Measurements from ENCODE around the gene ZNF282. TPM values are rescaled to one million over a fixed set of nuclear protein-coding genes. Genes with fewer than 3 reads are reported as not detected.
"Not testable (repeated sequence)": the region's sequence is repeated elsewhere in the genome, so short reads cannot be mapped to it uniquely, and the experiment has no call there.

ZNF282 gene
- total RNA-seq, 1 donor from 2014 or later: 118 TPM

- Mint-ChIP-seq H3K27me3 (ENCODE audit: low read depth) (no peaks in the 10 kb centered on the region), H3K4me1 (ENCODE audit: low read depth) (peaks cover 1% of the 10 kb centered on the region), H3K36me3 (ENCODE audit: low read depth) (peaks cover 73% of the 10 kb centered on the region), H3K4me3 (ENCODE audit: low read depth) (no peak overlapping the region), H3K9me3 (no peaks in the 10 kb centered on the region), H3K27ac (no peak overlapping the region)
- intact Hi-C loops (cut with micrococcal nuclease): no loop called here
- no peak for DNase-seq (ENCODE audit: low spot score)
Measured at GRCh38 chr7:149218469-149219420, 23.4 kb downstream of the ZNF282 start.

- DNase-seq (ENCODE audit: low spot score): no peak
- peaks cover 1% of the 10 kb centered on the region for H3K4me1 Mint-ChIP-seq (ENCODE audit: low read depth)
- no peak overlapping the region for H3K27ac Mint-ChIP-seq
- H3K4me3 Mint-ChIP-seq (ENCODE audit: low read depth): no peak overlapping the region
- H3K27me3 Mint-ChIP-seq (ENCODE audit: low read depth): no peaks in the 10 kb centered on the region
- intact Hi-C loops (cut with micrococcal nuclease): no loop called here
- no peaks in the 10 kb centered on the region for H3K9me3 Mint-ChIP-seq
- peaks cover 65% of the 10 kb centered on the region for H3K36me3 Mint-ChIP-seq (ENCODE audit: low read depth)
Measured at GRCh38 chr7:149220534-149220933, 25.2 kb downstream of the ZNF282 start.

GRCh38 chr7:149223176-149223575, 27.8 kb downstream of the ZNF282 start:
- Mint-ChIP-seq H3K4me3 (ENCODE audit: low read depth) (no peak overlapping the region), H3K9me3 (no peaks in the 10 kb centered on the region), H3K4me1 (ENCODE audit: low read depth) (peaks cover 1% of the 10 kb centered on the region), H3K27ac (no peak overlapping the region), H3K27me3 (ENCODE audit: low read depth) (no peaks in the 10 kb centered on the region), H3K36me3 (ENCODE audit: low read depth) (peaks cover 52% of the 10 kb centered on the region)
- intact Hi-C loops (cut with micrococcal nuclease): no loop called here
- DNase-seq (ENCODE audit: low spot score): no peak

GRCh38 chr7:149223761-149224160, 28.4 kb downstream of the ZNF282 start:
- Mint-ChIP-seq H3K4me3 (ENCODE audit: low read depth) (no peak overlapping the region), H3K36me3 (ENCODE audit: low read depth) (peaks cover 46% of the 10 kb centered on the region), H3K27ac (no peak overlapping the region), H3K27me3 (ENCODE audit: low read depth) (no peaks in the 10 kb centered on the region), H3K4me1 (ENCODE audit: low read depth) (peaks cover 1% of the 10 kb centered on the region), H3K9me3 (no peaks in the 10 kb centered on the region)
- DNase-seq (ENCODE audit: low spot score): no peak
- intact Hi-C loops (cut with micrococcal nuclease): no loop called here

GRCh38 chr7:149224352-149224751, 29.0 kb downstream of the ZNF282 start:
- peaks cover 40% of the 10 kb centered on the region for H3K36me3 Mint-ChIP-seq (ENCODE audit: low read depth)
- no peaks in the 10 kb centered on the region for H3K27me3 Mint-ChIP-seq (ENCODE audit: low read depth)
- H3K27ac Mint-ChIP-seq: no peak overlapping the region

GRCh38 chr7:149225106-149225505, 29.8 kb downstream of the ZNF282 start:
- Mint-ChIP-seq H3K27ac (no peak overlapping the region), H3K4me3 (ENCODE audit: low read depth) (no peak overlapping the region), H3K9me3 (no peaks in the 10 kb centered on the region), H3K36me3 (ENCODE audit: low read depth) (peaks cover 35% of the 10 kb centered on the region), H3K4me1 (ENCODE audit: low read depth) (peaks cover 1% of the 10 kb centered on the region), H3K27me3 (ENCODE audit: low read depth) (no peaks in the 10 kb centered on the region)
- intact Hi-C loops (cut with micrococcal nuclease): no loop called here
- DNase-seq (ENCODE audit: low spot score): no peak

More at GRCh38 chr7:149224352-149224751, 29.0 kb downstream of the ZNF282 start:
- Mint-ChIP-seq H3K9me3 (no peaks in the 10 kb centered on the region), H3K4me1 (ENCODE audit: low read depth) (peaks cover 1% of the 10 kb centered on the region), H3K4me3 (ENCODE audit: low read depth) (no peak overlapping the region)
- DNase-seq (ENCODE audit: low spot score): no peak
- intact Hi-C loops (cut with micrococcal nuclease): no loop called here

GRCh38 chr7:149225656-149226055, 30.3 kb downstream of the ZNF282 start:
- Mint-ChIP-seq H3K9me3 (no peaks in the 10 kb centered on the region), H3K4me3 (ENCODE audit: low read depth) (no peak overlapping the region), H3K4me1 (ENCODE audit: low read depth) (peaks cover 1% of the 10 kb centered on the region), H3K27ac (no peak overlapping the region), H3K27me3 (ENCODE audit: low read depth) (no peaks in the 10 kb centered on the region), H3K36me3 (ENCODE audit: low read depth) (peaks cover 35% of the 10 kb centered on the region)
- DNase-seq (ENCODE audit: low spot score): no peak
- intact Hi-C loops (cut with micrococcal nuclease): no loop called here

GRCh38 chr7:149226366-149226765, 31.0 kb downstream of the ZNF282 start:
- H3K9me3 Mint-ChIP-seq; H3K4me3 Mint-ChIP-seq (ENCODE audit: low read depth); H3K4me1 Mint-ChIP-seq (ENCODE audit: low read depth); H3K27me3 Mint-ChIP-seq (ENCODE audit: low read depth); DNase-seq (ENCODE audit: low spot score); intact Hi-C loops (cut with micrococcal nuclease): not testable (repeated sequence)
- H3K27ac Mint-ChIP-seq: peak overlapping the region; percentile 32
- peaks cover 29% of the 10 kb centered on the region for H3K36me3 Mint-ChIP-seq (ENCODE audit: low read depth)

GRCh38 chr7:149226840-149227494, 31.6 kb downstream of the ZNF282 start:
- H3K27ac Mint-ChIP-seq: no peak overlapping the region
- H3K36me3 Mint-ChIP-seq (ENCODE audit: low read depth): peaks cover 24% of the 10 kb centered on the region
- no peak overlapping the region for H3K4me3 Mint-ChIP-seq (ENCODE audit: low read depth)
- no peak for DNase-seq (ENCODE audit: low spot score)
- peaks cover 1% of the 10 kb centered on the region for H3K4me1 Mint-ChIP-seq (ENCODE audit: low read depth)
- H3K9me3 Mint-ChIP-seq: no peaks in the 10 kb centered on the region
- intact Hi-C loops (cut with micrococcal nuclease): no loop called here
- no peaks in the 10 kb centered on the region for H3K27me3 Mint-ChIP-seq (ENCODE audit: low read depth)

- H3K4me1 Mint-ChIP-seq (ENCODE audit: low read depth): peaks cover 1% of the 10 kb centered on the region
- H3K9me3 Mint-ChIP-seq: no peaks in the 10 kb centered on the region
- H3K36me3 Mint-ChIP-seq (ENCODE audit: low read depth): peaks cover 21% of the 10 kb centered on the region
- intact Hi-C loops (cut with micrococcal nuclease): no loop called here
- no peak overlapping the region for H3K27ac Mint-ChIP-seq
- H3K4me3 Mint-ChIP-seq (ENCODE audit: low read depth): no peak overlapping the region
- no peaks in the 10 kb centered on the region for H3K27me3 Mint-ChIP-seq (ENCODE audit: low read depth)
- no peak for DNase-seq (ENCODE audit: low spot score)
Measured at GRCh38 chr7:149228831-149229471, 33.6 kb downstream of the ZNF282 start.

GRCh38 chr7:149229526-149229925, 34.2 kb downstream of the ZNF282 start:
- Mint-ChIP-seq H3K9me3 (no peaks in the 10 kb centered on the region), H3K4me3 (ENCODE audit: low read depth) (no peak overlapping the region), H3K36me3 (ENCODE audit: low read depth) (peaks cover 21% of the 10 kb centered on the region), H3K27me3 (ENCODE audit: low read depth) (no peaks in the 10 kb centered on the region), H3K27ac (no peak overlapping the region), H3K4me1 (ENCODE audit: low read depth) (peaks cover 1% of the 10 kb centered on the region)
- no peak for DNase-seq (ENCODE audit: low spot score)
- intact Hi-C loops (cut with micrococcal nuclease): no loop called here

GRCh38 chr7:149232362-149232761, 37.0 kb downstream of the ZNF282 start:
- Mint-ChIP-seq H3K9me3 (no peaks in the 10 kb centered on the region), H3K27ac (no peak overlapping the region), H3K36me3 (ENCODE audit: low read depth) (no peaks in the 10 kb centered on the region), H3K4me3 (ENCODE audit: low read depth) (no peak overlapping the region), H3K27me3 (ENCODE audit: low read depth) (no peaks in the 10 kb centered on the region), H3K4me1 (ENCODE audit: low read depth) (peaks cover 3% of the 10 kb centered on the region)
- intact Hi-C loops (cut with micrococcal nuclease): no loop called here
- DNase-seq (ENCODE audit: low spot score): no peak

Data from activated T-helper 2 cell treated with anti-CD3 and anti-CD28 coated beads, Interferon-gamma antibody, Interleukin-2, Interleukin-4, amounts not matched to agents 10 μg/mL and 5 μg/mL and 100 μg/mL, durations not matched to agents 14 hours and 24 hours and 36 hours (primary cell).